NCI-H2171 (cell line): ENCODE data around the gene MEAK7.
"Not testable (repeated sequence)": the region's sequence is repeated elsewhere in the genome, so short reads cannot be mapped to it uniquely, and the experiment has no call there.

ENCODE experiments used
- DNase-seq: peaks from one replicate; lab custom pipeline; 2025; lab: John Stamatoyannopoulos, UW

The MEAK7 gene

DNA sequence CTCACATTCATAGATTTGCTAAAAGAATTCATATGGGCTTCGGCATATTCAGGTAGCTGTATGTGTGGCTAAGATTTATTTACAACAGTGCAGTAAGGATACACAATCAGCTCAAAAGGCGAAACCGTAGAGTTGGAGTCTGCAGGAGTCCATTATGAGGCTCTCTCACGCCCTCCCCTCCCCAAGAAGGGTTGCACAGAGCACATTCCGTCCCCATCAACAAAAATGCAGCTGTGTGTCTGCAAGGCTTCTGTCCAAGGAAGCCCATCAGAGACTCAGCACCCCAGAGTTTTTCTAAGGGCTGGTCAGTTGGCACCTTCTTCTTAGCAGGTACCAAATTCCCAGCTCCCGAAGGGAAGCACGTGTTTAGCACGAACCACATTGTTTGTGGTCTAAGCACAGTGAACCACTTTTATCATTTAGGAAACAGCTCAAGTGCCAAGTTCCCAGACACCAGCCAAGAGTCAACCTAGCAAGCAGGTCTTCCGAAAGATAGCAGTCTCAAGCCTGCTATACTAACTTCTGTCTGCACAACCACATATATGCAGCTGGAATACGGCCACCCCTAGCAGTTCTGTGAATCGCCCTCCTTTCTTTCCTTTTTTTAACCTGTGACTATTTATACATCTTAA, 28.5 kb upstream of the MEAK7 start:
- DNase-seq, result no peak

DNA sequence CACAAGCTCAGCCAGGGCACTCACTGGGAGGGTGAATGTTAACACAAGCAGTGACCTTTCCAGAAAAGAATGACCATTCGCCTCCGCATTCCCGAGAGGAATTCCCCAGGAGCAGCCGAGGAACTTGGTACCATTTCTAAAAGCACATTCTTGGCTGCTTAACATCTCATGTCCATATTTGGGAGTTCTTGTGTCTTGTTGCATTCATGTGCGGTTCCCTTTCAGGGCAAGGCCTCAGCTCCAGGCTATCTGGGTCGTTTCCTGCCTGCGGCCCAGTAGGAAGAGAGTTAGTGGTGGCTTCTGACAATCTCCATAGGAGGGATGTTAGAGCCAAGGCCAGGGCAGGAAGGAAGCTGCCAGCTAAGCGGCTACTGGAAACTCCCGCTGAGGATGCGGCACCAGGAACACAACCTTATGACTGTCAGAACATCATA, 27.8 kb upstream of the MEAK7 start:
- DNase-seq, result no peak

DNA sequence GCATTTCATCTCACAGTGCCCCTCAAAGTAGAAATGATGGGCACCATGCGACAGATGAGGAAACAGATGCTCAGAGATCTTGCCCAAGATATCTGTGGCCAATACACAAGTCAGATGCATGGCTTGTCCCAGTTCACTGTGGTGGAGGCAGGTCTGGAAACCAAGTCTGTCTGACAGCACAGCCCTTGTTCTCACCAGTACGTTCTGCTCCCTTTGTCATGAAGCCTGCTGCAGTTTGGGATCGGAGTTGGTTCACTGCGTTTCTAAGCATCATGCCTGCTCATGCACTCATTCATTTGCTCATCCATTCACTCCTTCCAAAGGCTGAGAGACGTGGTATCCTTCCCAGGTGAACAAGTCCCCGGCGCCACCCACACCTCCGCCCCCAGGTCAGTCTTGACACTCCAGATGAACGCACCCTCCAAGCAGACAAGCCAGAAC, 27.2 kb upstream of the MEAK7 start:
- peak; percentile 82 for DNase-seq

DNA sequence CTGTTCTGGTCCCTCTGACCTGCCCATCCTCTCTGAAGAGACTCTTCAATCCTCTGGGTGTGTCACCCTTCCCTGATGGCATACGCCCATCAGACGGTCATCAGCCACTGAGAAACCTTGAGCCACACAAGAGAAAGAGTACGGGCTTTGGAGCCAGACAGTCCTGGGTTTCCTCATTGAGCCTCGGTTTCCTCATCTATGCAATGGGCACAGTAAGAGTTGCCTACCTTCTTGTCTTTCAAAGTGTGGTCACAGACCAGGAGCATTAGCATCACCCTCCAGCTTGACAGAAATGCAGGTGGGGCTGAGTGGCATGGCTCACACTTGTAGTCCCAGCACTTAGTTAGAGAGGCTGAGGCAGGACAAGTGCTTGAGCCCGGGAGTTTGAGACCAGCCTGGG, 26.1 kb upstream of the MEAK7 start:
- no peak for DNase-seq

DNA sequence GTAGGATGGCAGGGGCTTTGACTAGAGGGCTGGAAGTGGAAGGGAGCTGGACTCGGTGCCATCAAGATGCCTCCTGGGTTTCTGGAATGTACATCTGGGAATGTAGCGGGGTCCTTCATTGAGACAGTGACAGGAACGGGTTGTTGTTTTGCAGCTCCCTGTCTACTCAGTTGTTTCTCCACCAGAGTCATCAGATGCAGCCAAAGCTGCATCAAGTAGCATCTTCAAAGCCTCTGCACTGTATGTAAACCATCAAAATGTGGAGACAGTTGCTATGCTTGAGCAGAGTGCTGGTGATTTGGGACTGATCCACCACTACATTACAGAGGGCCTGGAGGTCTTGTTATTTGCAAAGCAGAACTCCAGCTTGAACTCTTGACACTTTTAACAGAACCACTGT, 25.1 kb upstream of the MEAK7 start:
- DNase-seq, result no peak

DNA sequence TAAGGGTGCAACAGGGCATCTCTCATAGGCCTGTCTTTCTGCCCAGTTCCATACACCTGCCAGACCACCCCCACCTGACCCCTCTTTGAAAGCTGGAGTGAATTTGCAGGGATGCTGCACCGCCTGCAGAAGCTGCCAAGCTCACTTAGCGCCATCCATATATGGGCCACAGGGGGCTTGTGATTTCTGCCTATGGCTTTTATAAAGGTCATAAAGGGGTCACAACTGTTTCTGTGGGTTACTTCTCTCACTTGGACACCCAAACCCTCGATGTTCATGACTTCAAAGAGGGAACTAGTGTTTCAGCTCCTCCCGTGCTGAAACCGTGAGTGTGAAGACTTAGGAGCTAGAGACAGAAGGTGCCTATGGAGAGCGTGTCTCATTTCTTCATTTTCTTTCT, 23.9 kb upstream of the MEAK7 start:
- DNase-seq, result no peak

DNA sequence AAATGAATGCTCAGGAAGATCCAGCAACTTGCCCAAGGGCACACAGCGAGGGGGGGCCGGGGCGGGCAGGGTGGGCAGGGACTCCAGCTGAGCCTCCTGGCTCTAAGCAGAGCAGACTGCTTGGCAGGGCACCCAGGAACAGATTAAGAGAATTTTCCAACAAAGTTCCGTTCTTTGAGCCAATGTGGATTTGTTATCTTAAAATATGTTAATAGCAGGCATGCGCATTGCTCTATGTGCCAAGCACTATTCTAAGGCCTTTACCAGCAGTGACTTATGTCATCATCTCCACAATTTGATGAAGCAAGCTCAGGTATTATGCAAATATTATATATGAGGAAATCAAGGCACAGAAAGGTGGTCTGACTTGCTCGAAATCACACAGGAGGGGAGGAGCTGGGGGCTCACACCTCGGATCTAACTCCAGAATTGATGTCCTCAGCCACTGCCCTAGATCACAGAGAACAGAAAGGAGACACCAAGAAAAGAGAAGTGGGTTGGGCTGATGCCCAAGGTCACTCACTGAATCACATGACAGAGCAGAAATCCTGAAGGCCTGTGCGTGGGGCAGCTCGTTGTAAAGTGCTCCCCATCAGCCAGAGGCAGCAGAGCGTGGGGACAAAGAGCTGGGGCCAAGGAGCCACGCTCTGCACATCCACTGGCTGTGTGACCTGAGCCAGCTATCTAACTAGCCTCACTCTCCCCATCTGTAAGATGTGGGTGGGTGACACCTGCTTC, 23.2 kb upstream of the MEAK7 start:
- no peak for DNase-seq

DNA sequence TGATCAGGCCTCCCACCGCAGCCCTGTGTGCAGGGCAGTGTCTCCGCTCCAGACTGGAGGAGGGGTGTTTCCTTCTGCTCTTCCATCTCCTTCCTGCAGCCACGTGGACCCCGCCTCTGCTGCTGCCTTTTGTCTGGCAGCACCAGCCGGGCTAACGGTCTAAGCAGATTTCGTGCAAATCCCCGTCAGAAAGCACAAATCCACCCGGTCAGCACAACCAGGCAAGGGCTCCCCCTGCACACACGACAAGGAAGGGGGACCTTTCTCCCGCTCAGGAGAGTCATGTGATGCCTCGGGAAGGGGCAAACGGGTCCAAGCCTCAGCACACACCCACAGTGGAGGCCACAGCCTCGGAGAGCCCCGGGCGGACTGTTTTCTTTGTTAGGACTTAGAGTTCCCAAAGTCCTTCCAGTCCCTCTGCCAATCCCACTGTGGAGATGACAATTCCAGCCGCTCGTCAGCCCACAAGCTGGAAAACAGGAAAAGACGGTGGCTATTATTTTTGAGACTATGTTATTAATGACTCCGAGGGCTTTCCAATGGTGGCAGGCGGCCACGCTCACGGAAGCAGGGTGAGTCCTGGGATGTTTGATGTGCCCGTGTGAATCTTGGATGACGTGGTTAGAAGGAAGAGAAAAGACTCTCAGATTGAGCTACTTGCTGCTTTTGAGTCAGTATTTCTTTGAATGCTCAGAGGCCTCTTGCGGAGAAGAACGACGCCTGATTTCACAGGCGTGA, 22.5 kb upstream of the MEAK7 start:
- no peak for DNase-seq

DNA sequence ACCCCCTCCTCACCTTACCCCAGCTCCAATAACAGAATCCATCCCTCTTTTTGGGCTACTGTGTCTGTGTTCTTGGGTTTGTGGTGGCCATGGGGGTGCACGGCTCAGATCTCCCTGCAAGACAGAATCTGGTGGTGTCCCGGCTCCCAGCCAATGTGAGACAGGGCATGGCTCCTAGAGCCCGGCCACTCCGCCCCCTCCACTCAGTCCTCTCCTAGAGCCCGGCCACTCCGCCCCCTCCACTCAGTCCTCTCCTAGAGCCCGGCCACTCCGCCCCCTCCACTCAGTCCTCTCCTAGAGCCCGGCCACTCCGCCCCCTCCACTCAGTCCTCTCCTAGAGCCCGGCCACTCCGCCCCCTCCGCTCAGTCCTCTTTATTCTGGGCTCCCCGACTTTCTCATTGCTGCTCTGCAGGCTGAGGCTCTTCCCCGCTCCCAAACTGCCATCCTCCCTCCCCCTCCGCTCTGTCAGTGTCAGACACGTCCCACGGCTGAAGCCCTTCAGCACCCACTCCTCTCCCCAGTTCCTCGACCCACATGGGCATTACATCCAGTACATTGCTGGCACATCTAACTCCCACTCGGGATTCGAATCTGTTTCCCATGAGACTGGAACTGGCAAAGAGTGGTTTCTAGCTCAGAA, 20.6 kb upstream of the MEAK7 start:
- not testable (repeated sequence) for DNase-seq

DNA sequence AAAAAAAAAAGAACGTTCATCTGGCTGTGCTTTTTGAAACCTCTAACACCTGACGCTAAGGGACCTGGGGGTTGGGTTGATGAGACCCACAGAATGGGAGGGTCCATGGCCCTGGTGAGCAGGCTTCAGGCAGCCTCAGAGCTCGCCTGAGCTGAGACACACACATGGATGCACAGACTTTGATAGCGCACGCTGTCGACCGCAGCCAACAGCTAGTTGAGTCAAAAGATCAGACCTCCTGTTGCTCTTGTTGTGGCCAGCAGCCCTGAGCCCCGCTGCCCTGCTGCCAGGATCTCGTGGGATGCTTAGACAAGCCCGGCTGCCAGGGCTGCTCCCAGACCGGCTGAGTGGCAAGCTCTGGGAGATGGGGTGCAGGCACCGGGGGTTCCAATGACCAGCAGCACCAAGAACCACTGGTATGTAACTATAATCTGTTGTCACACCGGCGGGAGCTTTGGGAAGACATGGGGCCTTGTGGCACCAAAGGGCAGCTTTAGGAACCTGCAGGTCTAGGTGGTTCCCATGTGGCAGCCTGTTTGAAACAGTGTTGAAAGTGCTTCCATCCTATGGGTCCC, 20.0 kb upstream of the MEAK7 start:
- DNase-seq, result no peak

DNA sequence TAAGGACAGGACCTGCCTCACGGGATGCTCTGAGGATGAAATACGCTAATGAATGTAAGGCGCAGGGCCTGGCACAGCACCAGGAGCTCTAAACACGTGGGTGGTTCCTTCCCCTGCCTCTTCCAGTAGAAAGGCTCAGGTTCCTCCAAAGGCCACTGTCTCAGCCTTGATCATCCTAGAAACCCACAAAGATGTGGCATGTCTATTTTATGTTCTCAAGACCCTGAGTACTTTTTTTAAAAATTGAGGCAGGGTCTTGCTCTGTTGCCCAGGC, 17.0 kb upstream of the MEAK7 start:
- no peak for DNase-seq

DNA sequence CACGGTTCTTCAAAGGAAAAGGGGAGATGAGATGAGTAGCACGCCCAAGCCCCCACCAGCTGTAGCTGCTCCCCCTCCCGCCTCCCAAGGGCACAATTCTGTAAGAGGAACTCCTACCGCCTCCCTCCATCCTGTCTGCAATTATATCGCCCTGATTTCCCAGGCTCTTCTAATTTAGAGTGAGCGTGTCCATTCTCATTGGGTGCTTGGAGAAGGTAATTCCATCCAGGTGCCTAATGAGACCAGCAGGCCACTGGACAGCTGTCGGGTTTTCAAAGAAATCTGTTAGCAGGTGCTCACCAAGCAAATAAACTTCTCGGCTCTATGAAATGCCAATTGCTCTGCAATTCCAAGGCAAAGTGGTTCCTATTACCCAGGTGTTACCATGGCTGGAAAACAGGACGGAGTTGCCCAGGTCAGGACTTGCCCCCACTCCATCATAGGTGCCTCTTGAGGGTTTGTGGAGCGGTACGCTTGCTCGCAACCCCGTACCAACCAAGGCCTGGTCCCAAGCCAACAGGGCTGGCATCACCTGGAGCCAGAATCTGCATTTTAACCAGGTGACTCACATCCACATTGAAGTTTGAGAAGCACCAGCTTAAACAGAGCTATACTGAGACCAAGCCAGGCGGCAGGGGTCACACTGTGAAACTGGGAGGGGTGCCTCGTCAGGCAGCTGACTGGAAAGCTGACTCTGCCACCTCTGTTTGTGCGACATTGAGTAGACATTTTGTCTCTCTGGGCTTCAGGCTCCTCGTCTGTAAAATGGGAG, 16.5 kb upstream of the MEAK7 start:
- DNase-seq, result peak; percentile 95

DNA sequence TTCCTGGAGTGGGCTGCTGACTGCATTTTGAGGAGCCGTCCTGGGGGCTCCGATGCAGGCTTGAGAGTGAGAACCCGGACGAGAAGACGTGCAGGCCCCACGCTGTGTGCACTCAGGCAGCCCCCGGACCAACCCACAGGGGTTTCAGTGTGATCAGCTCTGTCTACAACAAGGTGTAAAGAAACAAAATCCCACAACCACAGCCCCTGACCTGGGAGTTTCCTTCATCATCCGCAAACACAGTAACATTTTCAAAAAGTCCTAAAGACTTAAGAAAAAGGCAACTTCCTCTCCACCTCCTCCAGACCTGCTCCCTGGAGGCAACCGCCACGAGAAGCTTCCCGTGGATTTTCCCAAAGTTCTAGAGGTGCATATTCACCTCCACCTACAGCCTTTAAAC, 15.4 kb upstream of the MEAK7 start:
- DNase-seq, result no peak

DNA sequence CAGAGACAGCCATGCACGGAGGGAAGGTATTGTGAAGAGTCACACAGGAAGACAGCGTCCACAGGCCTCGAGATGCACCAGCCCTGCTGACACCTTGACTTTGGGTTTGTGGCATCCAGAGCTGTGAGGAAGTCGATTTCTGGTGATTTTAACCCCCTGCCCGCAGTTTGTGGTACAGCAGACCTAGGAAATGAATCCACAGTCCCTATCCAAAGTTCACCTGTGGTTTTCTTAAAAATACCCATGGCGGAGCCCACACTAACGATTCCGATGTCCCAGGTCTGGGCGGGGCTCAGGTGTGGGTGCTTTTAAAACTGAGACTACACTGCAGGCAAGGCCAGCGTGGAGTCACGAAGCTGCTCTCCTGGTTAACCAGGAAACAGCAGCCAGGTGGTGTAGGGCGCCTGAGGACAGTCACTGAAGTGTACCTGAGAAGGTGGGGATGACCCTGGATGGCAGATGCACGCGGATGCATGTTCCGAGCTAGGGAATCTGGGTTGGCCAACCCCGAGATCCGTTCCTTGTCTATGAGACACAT, 14.4 kb upstream of the MEAK7 start:
- DNase-seq, result peak; percentile 25

DNA sequence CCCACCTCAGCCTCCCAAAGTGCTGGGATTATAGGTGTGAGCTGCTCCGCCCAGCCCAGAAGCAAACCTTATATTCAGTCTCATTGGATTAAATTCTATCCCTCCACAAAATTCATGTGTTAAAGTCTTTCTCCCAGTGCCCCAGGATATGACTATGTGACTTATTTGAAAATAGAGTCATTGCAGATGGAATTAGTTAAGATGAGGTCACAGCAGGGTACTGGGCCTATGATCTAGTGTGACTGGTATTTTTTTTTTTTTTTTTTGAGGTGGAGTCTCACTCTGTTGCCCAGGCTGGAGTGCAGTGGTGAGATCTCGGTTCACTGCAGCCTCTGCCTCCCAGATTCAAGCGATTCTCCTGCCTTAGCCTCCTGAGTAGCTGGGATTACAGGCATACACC, 13.8 kb upstream of the MEAK7 start:
- DNase-seq, result not testable (repeated sequence)

DNA sequence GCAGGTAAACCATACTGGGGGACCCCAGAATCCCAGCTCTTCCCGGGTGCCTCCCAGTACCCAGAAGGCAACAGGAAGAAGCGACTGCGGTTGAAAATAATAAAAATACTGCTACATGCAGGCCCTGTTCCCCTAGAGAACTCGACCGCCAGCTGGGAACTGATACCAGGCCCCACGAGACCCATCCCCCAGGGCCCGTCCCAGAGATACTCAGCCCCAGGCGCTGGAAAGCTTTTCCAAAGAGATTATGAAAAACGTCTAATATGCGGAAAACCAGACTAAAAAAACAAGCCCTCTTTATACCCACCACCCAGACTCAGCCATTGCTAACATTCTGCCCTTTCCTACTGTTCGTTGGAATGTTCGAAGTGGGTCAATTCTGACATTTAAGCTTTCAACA, 12.9 kb upstream of the MEAK7 start:
- DNase-seq, result peak; percentile 48

DNA sequence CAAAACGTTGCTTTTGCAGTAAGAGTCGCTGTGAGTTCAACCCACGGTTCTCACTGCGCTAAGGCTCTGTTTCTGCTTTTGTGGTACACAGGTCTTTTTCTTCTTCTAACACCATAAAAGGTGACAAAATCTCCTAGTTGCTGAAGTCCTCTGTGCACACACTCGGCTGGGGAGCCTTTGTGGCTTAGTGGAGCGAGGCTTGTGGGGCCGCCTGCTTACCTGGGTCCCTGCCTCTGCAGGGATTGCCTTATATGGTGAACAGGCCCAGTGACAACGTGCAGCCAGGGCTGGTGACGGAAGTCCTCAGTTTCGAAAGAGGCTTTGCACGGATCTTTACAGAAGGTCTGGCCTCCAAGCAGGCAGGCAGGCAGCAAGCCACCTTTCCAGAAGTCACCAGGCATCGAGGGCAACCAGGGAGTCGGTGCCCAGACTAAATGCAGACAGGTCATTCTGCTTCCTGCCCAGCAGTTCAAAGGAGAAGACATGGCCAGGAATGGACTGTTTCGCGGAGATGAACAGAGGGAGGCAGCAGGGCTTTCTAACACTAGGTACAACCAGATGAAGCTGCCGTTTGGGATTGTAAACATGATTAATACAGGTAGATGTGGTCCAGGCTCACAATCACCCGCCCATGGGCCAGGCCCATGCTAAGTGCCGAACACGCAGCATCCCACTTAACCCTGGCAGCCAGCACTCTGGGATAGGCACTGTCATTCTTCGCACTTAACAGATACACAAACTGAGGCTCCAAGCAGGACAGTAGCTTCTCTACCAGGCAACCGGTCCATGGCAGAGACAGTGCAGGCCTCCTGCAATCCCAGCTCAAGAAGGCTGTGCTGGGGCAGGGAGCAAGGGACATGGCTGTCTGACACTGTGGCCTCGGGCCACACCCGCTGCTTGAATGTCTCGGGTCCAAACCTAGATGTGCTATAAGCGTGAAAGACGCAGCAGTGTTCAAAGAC, 10.7 kb upstream of the MEAK7 start:
- no peak for DNase-seq

DNA sequence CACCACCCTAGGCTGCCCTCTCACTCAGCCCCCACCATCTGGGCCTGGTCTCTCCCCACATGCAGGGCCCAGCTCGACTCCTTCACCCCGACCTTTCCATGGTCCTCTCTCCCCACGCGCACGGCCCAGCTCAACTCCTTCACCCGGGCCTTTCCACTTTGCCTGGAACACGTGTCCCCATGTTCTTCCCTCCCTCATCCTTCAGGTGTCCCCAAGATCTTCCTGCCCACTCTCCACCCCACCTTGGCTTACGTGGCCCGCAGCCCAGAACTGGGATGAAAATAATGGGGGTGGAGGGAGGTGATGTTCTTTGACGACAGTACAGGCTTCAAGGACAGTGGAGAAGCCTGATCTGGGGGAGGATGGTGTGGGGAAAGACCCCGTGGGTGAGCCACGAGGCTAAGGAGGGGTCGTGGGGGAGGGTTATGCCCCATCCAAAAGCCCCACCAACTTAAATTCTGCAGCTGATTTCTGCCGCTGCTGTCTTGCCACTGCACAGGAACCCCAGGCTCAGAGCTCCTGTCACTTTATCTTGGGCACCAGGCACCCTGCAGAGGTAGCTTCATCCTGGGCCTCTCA, 9.9 kb upstream of the MEAK7 start:
- no peak for DNase-seq

DNA sequence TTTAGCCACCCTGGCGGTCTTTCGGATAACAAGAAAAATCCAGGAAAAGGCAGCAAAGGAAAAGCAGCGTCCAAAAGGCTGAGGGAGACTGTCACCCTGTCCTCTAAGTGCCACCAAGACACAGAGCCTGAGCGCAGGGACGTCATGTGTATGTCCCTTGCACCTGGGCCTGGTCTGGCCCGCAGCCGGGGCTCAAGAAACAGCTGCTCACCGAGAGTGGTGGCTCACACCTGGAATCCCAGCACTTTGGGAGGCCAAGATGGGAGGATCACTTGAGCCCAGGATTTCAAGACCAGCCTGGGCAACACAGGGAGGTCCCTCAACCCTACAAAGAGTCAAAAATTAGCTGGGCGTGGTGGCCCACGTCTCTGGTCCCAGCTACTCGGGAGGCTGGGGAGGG, 9.2 kb upstream of the MEAK7 start:
- no peak for DNase-seq

DNA sequence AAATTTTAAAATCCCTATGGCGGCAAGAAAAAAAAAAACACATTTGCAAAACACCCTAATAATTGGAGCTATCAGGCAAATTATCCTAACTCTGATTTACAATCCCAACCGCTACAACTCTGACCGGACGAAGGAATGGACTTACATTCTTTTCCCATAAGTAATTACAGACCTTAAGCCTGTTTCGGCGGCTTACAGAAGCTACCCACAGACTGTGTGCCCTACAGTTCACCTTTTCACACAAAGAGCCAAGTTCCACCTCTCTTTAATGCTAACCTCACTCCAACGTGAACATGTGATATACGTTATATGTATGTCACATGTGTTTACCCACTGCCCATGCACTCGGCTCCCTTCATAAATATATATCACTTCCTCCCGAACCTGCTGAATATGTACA, 8.7 kb upstream of the MEAK7 start:
- DNase-seq, result no peak
